B cell (primary cell): ENCODE measurements around the gene HOXD1. TPM values are rescaled to one million over a fixed set of nuclear protein-coding genes. Genes with fewer than 3 reads are reported as not detected.

Experiments used
- ATAC-seq: fragments of 200-7000 bp; cut with Tn5 transposase; one replicate; pipeline ENCODE4 v1.10.0; 2021; ENCODE audit warnings: low read depth, mild to moderate bottlenecking, moderate number of reproducible peaks, moderate library complexity
- CTCF ChIA-PET: fragments of 350-600 bp; sonication (Branson Sonifier 250); formaldehyde crosslinking; loops from one replicate; lab custom pipeline; 2021; ENCODE audit warnings: antibody characterized with exemption, inconsistent platforms; lab: Charles Lee
- POLR2A ChIA-PET: fragments of 350-600 bp; sonication (Branson Sonifier 250); formaldehyde crosslinking; loops from one replicate; lab custom pipeline; 2021; ENCODE audit warnings: antibody characterized with exemption; lab: Charles Lee
- DNase-seq: peaks from one replicate; pipeline ENCODE4 v3.0.0; 2013
- H2AFZ ChIP-seq: 2 replicates; pipeline ENCODE4 v1.6.1; 2012; ENCODE audit warnings: mild to moderate bottlenecking, low read depth, low read length; ENCODE audit not compliant: insufficient read depth, poor library complexity, severe bottlenecking
- H3K27ac ChIP-seq, 2 donors: 1 replicate in 1 of 2; 2 replicates in 1 of 2; pipeline ENCODE4 v1.5.1; 2012 to 2013; ENCODE audit warnings: low read length in 2 of 2, mild to moderate bottlenecking in 2 of 2, moderate library complexity in 1 of 2
- H3K27me3 ChIP-seq, 4 experiments: fragments of 200-600 bp in 1 of 4; sonication (generic) in 1 of 4; replicated peaks in 1 of 4; 1 replicate in 2 of 4; 2 replicates in 2 of 4; pipeline versions ENCODE4 v1.6.1 to v1.7.0; 2013 to 2016; ENCODE audit warnings: low read length in 3 of 4, mild to moderate bottlenecking in 2 of 4, mixed read lengths in 1 of 4, moderate library complexity in 1 of 4; ENCODE audit not compliant: insufficient read depth in 4 of 4, control insufficient read depth in 3 of 4; ENCODE audit errors: control extremely low read depth in 1 of 4
- H3K36me3 ChIP-seq, 2 experiments: replicated peaks in 1 of 2; 1 replicate in 1 of 2; 2 replicates in 1 of 2; pipeline versions ENCODE4 v1.6.1 to v1.7.1; 2013; ENCODE audit warnings: low read length in 1 of 2; ENCODE audit not compliant: insufficient read depth in 2 of 2, control insufficient read depth in 1 of 2; ENCODE audit errors: control extremely low read depth in 1 of 2, extremely low read depth in 1 of 2
- H3K4me1 ChIP-seq, 2 donors: fragments of 200-600 bp in 1 of 2; sonication (generic) in 1 of 2; 1 replicate in 1 of 2; 2 replicates in 1 of 2; pipeline versions ENCODE4 v1.5.1 to v1.6.1; 2013 to 2017; ENCODE audit warnings: low read length in 2 of 2; ENCODE audit not compliant: control insufficient read depth in 2 of 2, insufficient read depth in 2 of 2
- H3K4me2 ChIP-seq: replicated peaks from 2 replicates; pipeline ENCODE3; 2012; ENCODE audit warnings: mild to moderate bottlenecking, low read depth, low read length; ENCODE audit not compliant: poor library complexity, severe bottlenecking
- H3K4me3 ChIP-seq, 5 experiments: fragments of 200-600 bp in 1 of 5; sonication (generic) in 1 of 5; 1 replicate in 3 of 5; 2 replicates in 2 of 5; pipeline versions ENCODE4 v1.5.1 to v1.7.0; 2011 to 2016; ENCODE audit warnings: low read length in 4 of 5, mild to moderate bottlenecking in 4 of 5, low read depth in 2 of 5, control low read depth in 1 of 5, moderate library complexity in 1 of 5; ENCODE audit not compliant: insufficient read depth in 1 of 5; ENCODE audit errors: control extremely low read depth in 1 of 5, extremely low read depth in 1 of 5
- H3K79me2 ChIP-seq: fragments of 200-600 bp; sonication (generic); one replicate; pipeline ENCODE4 v1.6.0; 2016; ENCODE audit warnings: low read length; ENCODE audit not compliant: control insufficient read depth, insufficient read depth
- H3K9ac ChIP-seq: fragments of 200-600 bp; sonication (generic); 2 replicates; pipeline ENCODE4 v1.6.1; 2017; ENCODE audit warnings: mild to moderate bottlenecking, low read length, moderate library complexity
- H3K9me3 ChIP-seq, 3 donors: one replicate each; pipeline versions ENCODE4 v1.6.1 to v1.7.1; 2013; ENCODE audit warnings: low read length in 2 of 3; ENCODE audit not compliant: control insufficient read depth in 2 of 3, insufficient read depth in 1 of 3; ENCODE audit errors: control extremely low read depth in 1 of 3
- H4K20me1 ChIP-seq: 2 replicates; pipeline ENCODE4 v1.6.0; 2012; ENCODE audit warnings: mild to moderate bottlenecking, low read length; ENCODE audit not compliant: insufficient read depth, control insufficient read depth, poor library complexity, severe bottlenecking
- H3K27ac Mint-ChIP-seq: one replicate; pipeline ENCODE4 v1.8.0; 2021; ENCODE audit warnings: mixed read lengths
- H3K27me3 Mint-ChIP-seq: one replicate; pipeline ENCODE4 v1.8.0; 2021; ENCODE audit warnings: mixed read lengths
- H3K4me1 Mint-ChIP-seq: one replicate; pipeline ENCODE4 v1.8.0; 2021; ENCODE audit warnings: mixed read lengths
- H3K4me3 Mint-ChIP-seq: one replicate; pipeline ENCODE4 v1.8.0; 2021; ENCODE audit warnings: mixed read lengths
- H3K9me3 Mint-ChIP-seq: one replicate; pipeline ENCODE4 v1.8.0; 2022; ENCODE audit warnings: mixed read lengths; ENCODE audit not compliant: insufficient read depth
- EZH2 ChIP-seq: IDR thresholded peaks from 2 replicates; pipeline ENCODE4 v1.6.1; 2012; ENCODE audit warnings: borderline replicate concordance, low read depth, mild to moderate bottlenecking, moderate library complexity, low read length; ENCODE audit not compliant: insufficient read depth, poor library complexity, severe bottlenecking
- WGBS: methylation state at CpG from one replicate; pipeline ENCODE4 v1.1.5; 2013; ENCODE audit warnings: missing lambda C conversion rate; ENCODE audit not compliant: insufficient coverage; 5-methylcytosine and 5-hydroxymethylcytosine counted together
- intact Hi-C: fragments of 100-400 bp; cut with micrococcal nuclease; formaldehyde crosslinking; loops from one replicate; pipeline ENCODE4 v1.10.0; 2022
- polyA plus RNA-seq: library from polyadenylated mRNA; depleted of rRNA; stranded (reverse); fragments of >200 nt; gene quantifications from 2 replicates; pipeline ENCODE4 v1.2.3, GENCODE V29; 2012
- total RNA-seq, 2 donors: library from RNA; stranded (reverse); fragments of 120-200 nt in 1 of 2; gene quantifications; 1 replicate in 1 of 2; 2 replicates in 1 of 2; pipeline versions ENCODE4 v1.2.3 to v1.2.4, GENCODE V29; 2013 to 2022
- TF ChIP-seq, protein P1 (sequence below): fragments of 200-600 bp; IDR thresholded peaks from one replicate; pipeline ENCODE4 v1.8.0; 2022; ENCODE audit warnings: antibody characterized with exemption, mild to moderate bottlenecking

HOXD1 gene
- total and polyA plus RNA-seq, 2 donors (not counting 1 experiment from before 2014, with no cell fraction given): not detected

DNA sequence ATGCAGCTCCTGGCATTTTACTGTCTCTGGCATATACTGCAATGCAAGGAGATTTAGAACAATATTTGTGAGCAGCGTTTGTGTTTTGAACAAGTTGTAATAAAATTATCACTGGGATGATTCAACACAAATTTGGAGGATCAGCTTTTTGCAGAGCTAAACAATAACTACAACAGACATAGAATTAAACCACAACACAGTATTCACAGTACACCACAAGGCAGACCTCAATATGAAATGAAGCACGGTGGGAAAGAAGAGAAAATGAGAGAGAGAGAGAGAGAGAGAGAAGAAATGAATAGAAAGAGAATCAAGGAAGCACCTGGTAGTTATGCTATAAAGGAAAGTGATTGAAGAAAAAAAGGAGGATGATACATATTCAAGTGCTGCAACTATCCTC, 39.4 kb downstream of the HOXD1 start:
- POLR2A ChIA-PET: no interaction called here

GRCh38 chr2:176234156-176234555, 45.7 kb downstream of the HOXD1 start:
- H3K36me3 ChIP-seq: no peaks in the 10 kb centered on the region
- no peak for DNase-seq
- H3K79me2 ChIP-seq: no peaks in the 10 kb centered on the region
- no peak overlapping the region for H3K4me3 Mint-ChIP-seq
- no peak for TF ChIP-seq EZH2
- TF ChIP-seq, protein P1, sequence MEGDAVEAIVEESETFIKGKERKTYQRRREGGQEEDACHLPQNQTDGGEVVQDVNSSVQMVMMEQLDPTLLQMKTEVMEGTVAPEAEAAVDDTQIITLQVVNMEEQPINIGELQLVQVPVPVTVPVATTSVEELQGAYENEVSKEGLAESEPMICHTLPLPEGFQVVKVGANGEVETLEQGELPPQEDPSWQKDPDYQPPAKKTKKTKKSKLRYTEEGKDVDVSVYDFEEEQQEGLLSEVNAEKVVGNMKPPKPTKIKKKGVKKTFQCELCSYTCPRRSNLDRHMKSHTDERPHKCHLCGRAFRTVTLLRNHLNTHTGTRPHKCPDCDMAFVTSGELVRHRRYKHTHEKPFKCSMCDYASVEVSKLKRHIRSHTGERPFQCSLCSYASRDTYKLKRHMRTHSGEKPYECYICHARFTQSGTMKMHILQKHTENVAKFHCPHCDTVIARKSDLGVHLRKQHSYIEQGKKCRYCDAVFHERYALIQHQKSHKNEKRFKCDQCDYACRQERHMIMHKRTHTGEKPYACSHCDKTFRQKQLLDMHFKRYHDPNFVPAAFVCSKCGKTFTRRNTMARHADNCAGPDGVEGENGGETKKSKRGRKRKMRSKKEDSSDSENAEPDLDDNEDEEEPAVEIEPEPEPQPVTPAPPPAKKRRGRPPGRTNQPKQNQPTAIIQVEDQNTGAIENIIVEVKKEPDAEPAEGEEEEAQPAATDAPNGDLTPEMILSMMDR: no peak
- no peak for ATAC-seq
- intact Hi-C loops: no loop called here
- ChIA-PET POLR2A (interaction anchor here (0.7 kb wide), 1 partner anchor 17 kb away, joined by 4 read pairs; no protein-coding TSS in a partner anchor), CTCF (no interaction called here)
- H3K4me3 ChIP-seq: no peak overlapping the region
- 57% methylated on average over 1 of the region's 2 CpGs for WGBS
- peaks cover 33% of the 10 kb centered on the region for H3K27me3 Mint-ChIP-seq
- H3K27ac Mint-ChIP-seq: no peak overlapping the region
- H3K4me1 Mint-ChIP-seq: no peaks in the 10 kb centered on the region
- H3K27ac ChIP-seq: no peak overlapping the region
- H3K9me3 Mint-ChIP-seq: no peaks in the 10 kb centered on the region
- no peak overlapping the region for H2AFZ ChIP-seq
- H3K9ac ChIP-seq: no peak overlapping the region
- H3K4me2 ChIP-seq: no peak overlapping the region
- peaks cover 0 to 8% (median 3%) of the 10 kb centered on the region in 4 experiments for H3K27me3 ChIP-seq
- H3K4me1 ChIP-seq: no peaks in the 10 kb centered on the region
- H4K20me1 ChIP-seq: no peaks in the 10 kb centered on the region
- no peaks in the 10 kb centered on the region for H3K9me3 ChIP-seq

More for the DNA sequence above, 39.4 kb downstream of the HOXD1 start:
- Histone ChIP-seq H2AFZ (no peak overlapping the region), H3K27me3 (peaks cover 0 to 12% (median 7%) of the 10 kb centered on the region in 4 experiments), H3K4me1 (no peaks in the 10 kb centered on the region), H4K20me1 (no peaks in the 10 kb centered on the region), H3K4me3 (no peak overlapping the region), H3K9ac (no peak overlapping the region), H3K36me3 (no peaks in the 10 kb centered on the region), H3K9me3 (no peaks in the 10 kb centered on the region), H3K27ac (no peak overlapping the region), H3K79me2 (no peaks in the 10 kb centered on the region), H3K4me2 (no peak overlapping the region)
- WGBS: no CpG with 5 or more reads among the region's 2 CpGs
- H3K27me3 Mint-ChIP-seq: peaks cover 32% of the 10 kb centered on the region
- ATAC-seq: no peak
- no peak overlapping the region for H3K4me3 Mint-ChIP-seq
- H3K27ac Mint-ChIP-seq: no peak overlapping the region
- H3K4me1 Mint-ChIP-seq: no peaks in the 10 kb centered on the region
- CTCF ChIA-PET: no interaction called here
- no peak for DNase-seq
- TF ChIP-seq, protein P1: no peak
- no peak for TF ChIP-seq EZH2
- intact Hi-C loops: no loop called here
- no peaks in the 10 kb centered on the region for H3K9me3 Mint-ChIP-seq
